Measurements from ENCODE around the gene MYPOP. TPM values are rescaled to one million over a fixed set of nuclear protein-coding genes. Genes with fewer than 3 reads are reported as not detected.

The MYPOP gene
- total and polyA plus RNA-seq, 3 experiments from 2014 or later = 0.46 to 5.8 (median 4.9) TPM

DNA sequence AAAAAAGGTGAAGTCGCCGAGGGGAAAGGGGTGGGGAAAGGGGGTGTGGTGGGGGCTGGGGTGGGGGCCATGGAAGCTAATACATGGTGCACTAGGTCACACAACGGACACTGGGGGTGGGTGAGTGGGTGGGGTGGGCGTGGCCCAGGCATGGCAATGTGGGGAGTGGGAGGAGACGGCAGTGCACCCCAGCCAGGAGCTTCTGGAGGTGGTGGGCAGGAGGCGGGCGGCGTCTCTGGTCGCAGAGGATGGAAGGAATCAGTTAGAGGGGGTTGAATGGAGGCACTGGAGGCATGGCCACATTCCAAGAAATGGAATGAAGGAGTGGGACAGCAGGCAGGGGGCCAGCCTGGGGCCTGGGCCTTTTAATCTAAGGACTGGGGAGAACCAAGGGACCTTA lies 31.3 kb upstream of the MYPOP start:
- no peaks in the 10 kb centered on the region for H3K9me3 ChIP-seq (ENCODE audit: low read length)
- H3K27me3 ChIP-seq (ENCODE audit: insufficient read depth, low read length, poor library complexity, severe bottlenecking) = peaks cover 13% of the 10 kb centered on the region
- no peak overlapping the region for H3K27ac ChIP-seq (ENCODE audit: low read depth, low read length)
- Mint-ChIP-seq H3K4me3 (no peak overlapping the region), H3K4me1 (no peaks in the 10 kb centered on the region), H3K27ac (no peak overlapping the region), H3K27me3 (peaks cover 25 to 63% of the 10 kb centered on the region in 2 donors), H3K9me3 (peaks cover 0 to 2% (median 0%) of the 10 kb centered on the region in 5 donors), H3K36me3 (peaks cover 0 to 1% (median 0%) of the 10 kb centered on the region in 3 donors)
- H3K4me1 ChIP-seq (ENCODE audit: insufficient read depth, low read length) = no peaks in the 10 kb centered on the region
- POLR2A ChIA-PET = no interaction called here
- CTCF ChIA-PET = no interaction called here
- no peak for DNase-seq
- H3K36me3 ChIP-seq (ENCODE audit: insufficient read depth, low read length) = no peaks in the 10 kb centered on the region
- H3K4me3 ChIP-seq (ENCODE audit: low read length) = no peak overlapping the region

DNA sequence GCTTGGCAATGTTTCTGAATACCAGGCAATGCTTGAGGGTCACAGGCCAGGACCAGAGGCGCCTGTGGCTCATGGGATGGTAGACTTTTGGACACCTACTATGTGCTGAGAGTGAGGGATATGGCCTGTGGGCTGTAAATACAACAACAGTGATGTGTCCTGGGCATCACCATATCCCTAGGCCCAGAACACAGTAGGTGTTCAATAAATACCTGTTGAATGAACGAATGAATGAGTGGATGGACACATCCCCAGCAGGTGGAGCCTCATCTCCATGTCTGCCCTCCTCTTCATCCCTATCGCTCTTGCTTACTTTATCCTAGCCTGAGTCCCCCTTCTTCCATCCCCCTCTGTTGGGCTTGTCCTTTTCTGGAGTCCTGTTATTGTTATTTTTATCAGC lies 28.6 kb upstream of the MYPOP start:
- peaks cover 5 to 11% (median 10%) of the 10 kb centered on the region in 3 donors for H3K4me1 Mint-ChIP-seq
- no peaks in the 10 kb centered on the region for H3K9me3 Mint-ChIP-seq
- no peak overlapping the region for H3K4me3 ChIP-seq (ENCODE audit: low read length)
- no peaks in the 10 kb centered on the region for H3K36me3 Mint-ChIP-seq
- H3K27ac ChIP-seq (ENCODE audit: low read depth, low read length) = no peak overlapping the region
- H3K27me3 ChIP-seq (ENCODE audit: insufficient read depth, low read length, poor library complexity, severe bottlenecking) = peaks cover 9% of the 10 kb centered on the region
- POLR2A ChIA-PET = no interaction called here
- no peak for DNase-seq
- H3K9me3 ChIP-seq (ENCODE audit: low read length) = no peaks in the 10 kb centered on the region
- CTCF ChIA-PET = interaction anchor here (1.3 kb wide), 1 partner anchor 48 kb away, joined by 3 read pairs; no protein-coding TSS in a partner anchor
- H3K27ac Mint-ChIP-seq = peak overlapping the region in 1 of 8 donors; percentile 49
- peak overlapping the region in 1 of 7 donors; percentile 10 for H3K4me3 Mint-ChIP-seq
- H3K27me3 Mint-ChIP-seq = peaks cover 12 to 39% of the 10 kb centered on the region in 2 donors
- no peaks in the 10 kb centered on the region for H3K36me3 ChIP-seq (ENCODE audit: insufficient read depth, low read length)
- H3K4me1 ChIP-seq (ENCODE audit: insufficient read depth, low read length) = peaks cover 9% of the 10 kb centered on the region

DNA sequence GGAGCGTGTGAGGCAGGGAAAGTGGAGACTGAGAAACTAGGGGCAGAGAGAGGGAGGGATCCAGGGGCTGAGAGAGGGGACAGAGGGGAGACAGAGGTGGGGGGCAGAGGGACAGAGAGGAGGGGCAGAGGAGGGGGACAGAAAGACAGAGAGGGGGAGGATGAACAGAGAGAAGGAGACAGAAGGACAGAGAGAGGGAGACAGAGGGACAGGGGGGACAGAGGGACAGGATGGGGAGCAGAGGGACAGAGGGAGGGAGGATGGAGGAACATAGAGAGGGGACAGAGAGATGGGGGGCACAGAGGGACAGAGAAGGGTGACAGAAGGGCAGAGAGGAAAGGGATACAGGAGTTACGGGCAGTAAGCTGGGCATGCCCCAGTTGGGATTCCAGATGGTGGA lies 26.8 kb upstream of the MYPOP start:
- H3K4me1 Mint-ChIP-seq = peaks cover 5 to 11% (median 10%) of the 10 kb centered on the region in 3 donors
- H3K4me3 ChIP-seq (ENCODE audit: low read length) = no peak overlapping the region
- H3K4me1 ChIP-seq (ENCODE audit: insufficient read depth, low read length) = peaks cover 9% of the 10 kb centered on the region
- H3K9me3 Mint-ChIP-seq = no peaks in the 10 kb centered on the region
- H3K9me3 ChIP-seq (ENCODE audit: low read length) = no peaks in the 10 kb centered on the region
- no peak overlapping the region for H3K4me3 Mint-ChIP-seq
- no peaks in the 10 kb centered on the region for H3K36me3 ChIP-seq (ENCODE audit: insufficient read depth, low read length)
- ChIA-PET POLR2A (no interaction called here), CTCF (no interaction called here)
- H3K27me3 ChIP-seq (ENCODE audit: insufficient read depth, low read length, poor library complexity, severe bottlenecking) = peaks cover under 1% of the 10 kb centered on the region
- no peak overlapping the region for H3K27ac ChIP-seq (ENCODE audit: low read depth, low read length)
- DNase-seq = no peak
- H3K27me3 Mint-ChIP-seq = peaks cover 7 to 21% of the 10 kb centered on the region in 2 donors
- H3K36me3 Mint-ChIP-seq = no peaks in the 10 kb centered on the region
- no peak overlapping the region for H3K27ac Mint-ChIP-seq

DNA sequence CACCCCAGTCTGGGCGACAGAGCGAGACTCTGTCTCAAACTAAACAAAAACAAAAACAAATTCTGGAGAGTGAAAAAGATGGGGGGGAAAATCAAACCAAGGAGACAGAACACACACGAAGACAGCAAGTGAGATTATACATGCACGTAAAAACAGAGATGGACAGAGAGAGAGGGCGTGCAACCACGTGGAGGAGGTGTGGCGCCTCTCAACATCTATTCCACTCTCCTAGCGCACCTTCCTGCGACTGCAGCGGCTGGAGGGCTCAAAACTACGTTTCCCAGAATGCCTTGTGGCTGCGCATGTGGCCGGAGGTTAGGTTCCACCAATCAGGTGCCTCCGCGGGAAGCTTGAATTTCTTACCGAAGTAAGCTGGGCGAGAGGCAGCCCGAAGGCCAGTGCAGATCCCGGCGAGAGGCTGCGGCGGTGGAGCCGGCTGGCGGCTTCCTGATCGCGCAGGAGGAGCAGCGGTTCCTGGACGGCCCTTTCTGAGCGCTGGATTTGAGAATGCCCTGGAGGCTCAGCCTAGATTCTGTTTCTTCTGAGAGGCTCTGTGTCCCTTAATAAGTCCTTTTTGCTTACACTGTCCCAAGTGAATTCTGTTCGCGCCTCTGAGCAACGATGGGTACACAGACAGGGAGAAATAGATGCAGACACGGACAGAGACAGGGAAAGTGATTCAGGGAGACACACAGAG lies 25.3 kb upstream of the MYPOP start:
- POLR2A ChIA-PET = no interaction called here
- no peaks in the 10 kb centered on the region for H3K36me3 ChIP-seq (ENCODE audit: insufficient read depth, low read length)
- peaks cover 9% of the 10 kb centered on the region for H3K4me1 ChIP-seq (ENCODE audit: insufficient read depth, low read length)
- Mint-ChIP-seq H3K4me3 (peak overlapping the region in 5 of 7 donors; percentile 22 to 56 (median 51)), H3K36me3 (no peaks in the 10 kb centered on the region), H3K4me1 (peaks cover 5 to 11% (median 10%) of the 10 kb centered on the region in 3 donors), H3K9me3 (no peaks in the 10 kb centered on the region), H3K27ac (peak overlapping the region in 2 of 8 donors; percentile 19 to 43), H3K27me3 (peaks cover 3 to 13% of the 10 kb centered on the region in 2 donors)
- DNase-seq = peak; percentile 80 to 93 (median 84)
- H3K27ac ChIP-seq (ENCODE audit: low read depth, low read length) = no peak overlapping the region
- no peaks in the 10 kb centered on the region for H3K27me3 ChIP-seq (ENCODE audit: insufficient read depth, low read length, poor library complexity, severe bottlenecking)
- H3K9me3 ChIP-seq (ENCODE audit: low read length) = no peaks in the 10 kb centered on the region
- no peak overlapping the region for H3K4me3 ChIP-seq (ENCODE audit: low read length)
- CTCF ChIA-PET = interaction anchor here (1.0 kb wide), 1 partner anchor 89 kb away, joined by 3 read pairs; no protein-coding TSS in a partner anchor

DNA sequence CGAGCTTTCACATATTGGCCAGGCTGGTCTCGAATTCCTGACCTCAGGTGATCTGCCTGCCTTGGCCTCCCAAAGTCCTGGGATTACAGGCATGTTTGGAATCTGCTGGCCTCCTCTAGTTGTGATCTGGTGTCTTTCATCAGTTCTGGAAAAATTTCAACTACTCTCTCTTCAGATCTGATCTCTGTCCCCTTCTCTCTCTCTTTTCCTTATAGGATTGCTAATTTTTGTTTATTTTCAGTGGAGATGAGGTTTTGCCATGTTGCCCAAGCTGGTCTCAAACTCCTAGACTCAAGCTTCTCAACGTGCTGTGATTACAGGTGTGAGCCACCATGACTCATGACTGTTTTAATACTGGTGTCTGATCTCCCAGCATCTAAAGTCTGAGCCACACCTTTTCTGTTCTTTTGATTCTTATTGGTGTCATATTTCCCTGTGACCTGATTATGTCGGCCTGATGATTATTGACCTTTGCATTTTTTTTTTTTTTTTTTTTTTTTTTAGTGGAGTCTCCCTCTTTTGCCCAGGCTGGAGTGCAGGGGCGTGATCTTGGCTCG lies 22.6 kb upstream of the MYPOP start:
- no peaks in the 10 kb centered on the region for H3K9me3 Mint-ChIP-seq
- ChIA-PET CTCF (no interaction called here), POLR2A (no interaction called here)
- H3K27me3 Mint-ChIP-seq = peaks cover 0 to 3% of the 10 kb centered on the region in 2 donors
- H3K27ac Mint-ChIP-seq = peak overlapping the region in 1 of 8 donors; percentile 47
- H3K4me1 ChIP-seq (ENCODE audit: insufficient read depth, low read length) = peaks cover 9% of the 10 kb centered on the region
- H3K27me3 ChIP-seq (ENCODE audit: insufficient read depth, low read length, poor library complexity, severe bottlenecking) = no peaks in the 10 kb centered on the region
- H3K36me3 Mint-ChIP-seq = no peaks in the 10 kb centered on the region
- DNase-seq = no peak
- H3K9me3 ChIP-seq (ENCODE audit: low read length) = no peaks in the 10 kb centered on the region
- no peak overlapping the region for H3K4me3 ChIP-seq (ENCODE audit: low read length)
- H3K4me1 Mint-ChIP-seq = peaks cover 5 to 11% (median 10%) of the 10 kb centered on the region in 3 donors
- H3K36me3 ChIP-seq (ENCODE audit: insufficient read depth, low read length) = no peaks in the 10 kb centered on the region
- no peak overlapping the region for H3K27ac ChIP-seq (ENCODE audit: low read depth, low read length)
- H3K4me3 Mint-ChIP-seq = no peak overlapping the region

DNA sequence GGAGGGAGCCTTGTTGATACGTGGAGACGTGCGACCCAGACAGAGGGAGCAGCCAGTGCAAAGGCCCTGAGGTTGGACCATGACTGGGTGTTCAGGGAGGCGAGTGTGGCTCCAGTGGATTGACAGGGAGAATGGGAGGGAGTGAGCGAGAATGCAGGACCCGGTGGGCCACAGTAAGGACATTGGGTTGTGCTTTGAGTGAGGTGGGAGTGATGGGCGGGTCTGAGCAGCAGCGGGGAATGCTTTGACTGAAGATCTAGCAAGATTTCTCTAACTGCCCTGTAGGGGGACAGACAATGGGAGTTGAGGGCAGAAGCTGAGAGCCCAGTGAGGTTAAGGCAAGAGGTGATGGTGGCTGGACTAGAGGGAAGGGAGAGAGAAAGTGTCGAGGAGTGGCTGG lies 19.9 kb upstream of the MYPOP start:
- DNase-seq = no peak
- peaks cover 0 to 5% (median 3%) of the 10 kb centered on the region in 3 donors for H3K4me1 Mint-ChIP-seq

DNA sequence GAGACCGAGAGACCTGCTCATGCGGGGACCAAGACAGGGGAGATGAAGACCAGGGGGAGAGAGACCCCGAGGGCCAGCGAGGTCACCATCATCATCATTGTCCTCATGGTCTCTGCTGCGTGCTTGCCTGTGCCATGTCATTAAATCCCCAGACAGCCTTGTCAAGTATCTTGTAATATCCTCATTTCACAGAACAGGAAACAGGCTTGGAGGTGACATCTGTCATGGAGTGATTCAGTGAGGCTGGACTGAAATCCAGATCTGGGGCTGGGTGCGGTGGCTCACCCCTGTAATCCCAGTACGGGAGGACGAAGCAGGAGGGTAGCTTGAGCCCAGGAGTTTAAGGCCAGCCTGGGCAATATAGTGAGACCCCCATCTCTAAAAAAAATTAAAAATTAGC lies 18.0 kb upstream of the MYPOP start:
- Mint-ChIP-seq H3K27me3 (peaks cover 8 to 24% of the 10 kb centered on the region in 2 donors), H3K4me3 (no peak overlapping the region), H3K4me1 (no peaks in the 10 kb centered on the region), H3K27ac (no peak overlapping the region), H3K36me3 (no peaks in the 10 kb centered on the region), H3K9me3 (no peaks in the 10 kb centered on the region)
- no peaks in the 10 kb centered on the region for H3K9me3 ChIP-seq (ENCODE audit: low read length)
- no peaks in the 10 kb centered on the region for H3K4me1 ChIP-seq (ENCODE audit: insufficient read depth, low read length)
- H3K27ac ChIP-seq (ENCODE audit: low read depth, low read length) = no peak overlapping the region
- H3K27me3 ChIP-seq (ENCODE audit: insufficient read depth, low read length, poor library complexity, severe bottlenecking) = no peaks in the 10 kb centered on the region
- POLR2A ChIA-PET = interaction anchor here (0.7 kb wide), 1 partner anchor 57 kb away, joined by 3 read pairs; no protein-coding TSS in a partner anchor
- no peaks in the 10 kb centered on the region for H3K36me3 ChIP-seq (ENCODE audit: insufficient read depth, low read length)
- CTCF ChIA-PET = no interaction called here
- DNase-seq = no peak
- H3K4me3 ChIP-seq (ENCODE audit: low read length) = no peak overlapping the region

More for the DNA sequence above, 19.9 kb upstream of the MYPOP start:
- ChIA-PET POLR2A (no interaction called here), CTCF (no interaction called here)
- peaks cover under 1% of the 10 kb centered on the region for H3K4me1 ChIP-seq (ENCODE audit: insufficient read depth, low read length)
- Mint-ChIP-seq H3K27ac (peak overlapping the region in 2 of 8 donors; percentile 25 to 87), H3K36me3 (no peaks in the 10 kb centered on the region), H3K27me3 (peaks cover 4 to 15% of the 10 kb centered on the region in 2 donors), H3K9me3 (no peaks in the 10 kb centered on the region), H3K4me3 (peak overlapping the region in 1 of 7 donors; percentile 21)
- no peaks in the 10 kb centered on the region for H3K27me3 ChIP-seq (ENCODE audit: insufficient read depth, low read length, poor library complexity, severe bottlenecking)
- H3K36me3 ChIP-seq (ENCODE audit: insufficient read depth, low read length) = no peaks in the 10 kb centered on the region
- no peak overlapping the region for H3K4me3 ChIP-seq (ENCODE audit: low read length)
- H3K9me3 ChIP-seq (ENCODE audit: low read length) = no peaks in the 10 kb centered on the region
- no peak overlapping the region for H3K27ac ChIP-seq (ENCODE audit: low read depth, low read length)

DNA sequence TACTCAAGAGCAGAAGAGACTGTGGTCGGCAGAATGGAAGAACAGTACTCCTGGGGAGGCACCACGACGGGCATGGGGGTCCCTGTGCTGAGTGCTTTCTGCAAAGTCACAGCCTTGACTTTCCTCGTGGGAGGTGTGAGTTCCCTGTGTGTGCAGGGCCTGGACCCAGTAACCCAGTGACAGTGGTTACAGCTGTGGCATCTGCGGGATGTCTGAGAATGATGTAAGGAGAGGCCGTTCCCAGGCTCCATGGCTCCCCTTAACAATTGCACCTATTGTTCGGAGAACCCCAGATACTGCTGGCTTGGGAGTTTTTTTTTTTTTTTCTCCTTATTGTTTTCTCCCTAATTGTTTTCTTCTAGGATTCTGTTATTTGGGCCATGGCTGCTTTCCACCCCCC lies 17.3 kb upstream of the MYPOP start:
- CTCF ChIA-PET = no interaction called here
- POLR2A ChIA-PET = interaction anchor here (0.7 kb wide), 1 partner anchor 56 kb away, joined by 3 read pairs; no protein-coding TSS in a partner anchor
- no peak overlapping the region for H3K27ac ChIP-seq (ENCODE audit: low read depth, low read length)
- no peaks in the 10 kb centered on the region for H3K36me3 ChIP-seq (ENCODE audit: insufficient read depth, low read length)
- Mint-ChIP-seq H3K36me3 (peaks cover 0 to 3% (median 0%) of the 10 kb centered on the region in 3 donors), H3K27me3 (peaks cover 8 to 28% of the 10 kb centered on the region in 2 donors), H3K4me3 (no peak overlapping the region), H3K9me3 (no peaks in the 10 kb centered on the region), H3K4me1 (no peaks in the 10 kb centered on the region), H3K27ac (no peak overlapping the region)
- H3K4me1 ChIP-seq (ENCODE audit: insufficient read depth, low read length) = no peaks in the 10 kb centered on the region
- no peaks in the 10 kb centered on the region for H3K27me3 ChIP-seq (ENCODE audit: insufficient read depth, low read length, poor library complexity, severe bottlenecking)
- DNase-seq = no peak
- H3K4me3 ChIP-seq (ENCODE audit: low read length) = no peak overlapping the region
- H3K9me3 ChIP-seq (ENCODE audit: low read length) = no peaks in the 10 kb centered on the region
